Measurements from ENCODE around the gene BAHCC1.

Gene BAHCC1

DNA sequence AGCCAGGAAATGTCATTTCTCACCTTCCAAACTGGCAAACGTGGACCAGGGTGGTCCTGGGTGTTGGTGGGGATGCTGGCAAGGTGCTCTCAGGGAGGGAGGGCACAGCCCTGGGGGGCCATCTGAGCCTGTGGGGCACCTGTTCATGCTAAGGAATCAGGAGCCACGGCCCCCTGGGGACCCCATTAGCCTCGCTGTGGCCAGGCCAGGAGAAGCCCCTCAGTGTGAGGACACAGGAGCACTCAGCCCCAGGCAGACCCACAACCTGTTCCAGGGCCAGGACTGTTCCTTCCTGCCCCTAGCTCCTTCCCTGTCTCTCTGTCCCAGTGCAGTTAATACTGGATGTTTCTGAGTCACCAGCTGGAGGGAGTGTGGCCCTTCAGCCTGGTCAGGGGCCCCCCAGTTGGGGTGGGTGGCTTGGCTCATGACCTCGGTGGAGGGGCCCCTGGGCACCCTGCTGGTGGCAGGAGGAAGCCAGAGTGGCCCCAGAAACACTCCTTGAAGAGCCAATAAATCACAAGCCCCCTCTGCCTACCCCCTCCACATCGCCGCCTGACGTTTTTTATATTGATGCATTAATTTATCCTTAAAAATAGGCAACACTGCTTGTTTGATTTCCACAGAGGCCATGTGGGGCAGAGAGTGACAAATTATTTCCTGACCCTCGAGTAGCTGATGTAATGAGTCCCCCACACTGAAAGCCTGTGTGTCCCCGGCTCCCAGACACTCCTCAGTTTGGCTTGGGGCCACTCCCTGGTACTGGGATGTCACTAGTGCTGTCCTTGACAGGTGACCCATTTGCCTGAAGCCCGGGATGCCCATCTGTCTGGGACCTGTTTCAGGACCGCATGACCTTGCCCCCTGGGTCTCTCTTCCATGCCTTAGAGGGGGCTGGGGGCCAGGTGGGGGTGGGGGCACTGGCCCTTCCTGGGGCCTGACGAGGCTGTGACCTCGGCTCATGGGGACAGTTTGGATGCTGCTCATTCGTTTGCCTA is 95.0 kb downstream of the BAHCC1 start:
- Histone ChIP-seq H3K27ac (ENCODE audit: low read length) (no peak overlapping the region), H3K36me3 (replicated peaks; ENCODE audit: low read depth, low read length) (no peaks in the 10 kb centered on the region), H3K4me3 (ENCODE audit: low read length) (no peak overlapping the region), H3K27me3 (ENCODE audit: low read depth, low read length) (no peaks in the 10 kb centered on the region; the same call in 1 of the 2 replicates), H2AFZ (ENCODE audit: low read depth, low read length) (no peak overlapping the region), H3K9ac (ENCODE audit: low read length) (no peak overlapping the region), H3K9me3 (ENCODE audit: insufficient read depth, low read length) (no peaks in the 10 kb centered on the region), H3K4me1 (ENCODE audit: low read length) (peaks cover 4% of the 10 kb centered on the region; the same call in 1 of the 2 replicates), H4K20me1 (ENCODE audit: insufficient read depth, low read length) (no peaks in the 10 kb centered on the region), H3K79me2 (ENCODE audit: low read length) (no peaks in the 10 kb centered on the region), H3K4me2 (ENCODE audit: low read length) (no peak overlapping the region)
- TF ChIP-seq, protein P1, sequence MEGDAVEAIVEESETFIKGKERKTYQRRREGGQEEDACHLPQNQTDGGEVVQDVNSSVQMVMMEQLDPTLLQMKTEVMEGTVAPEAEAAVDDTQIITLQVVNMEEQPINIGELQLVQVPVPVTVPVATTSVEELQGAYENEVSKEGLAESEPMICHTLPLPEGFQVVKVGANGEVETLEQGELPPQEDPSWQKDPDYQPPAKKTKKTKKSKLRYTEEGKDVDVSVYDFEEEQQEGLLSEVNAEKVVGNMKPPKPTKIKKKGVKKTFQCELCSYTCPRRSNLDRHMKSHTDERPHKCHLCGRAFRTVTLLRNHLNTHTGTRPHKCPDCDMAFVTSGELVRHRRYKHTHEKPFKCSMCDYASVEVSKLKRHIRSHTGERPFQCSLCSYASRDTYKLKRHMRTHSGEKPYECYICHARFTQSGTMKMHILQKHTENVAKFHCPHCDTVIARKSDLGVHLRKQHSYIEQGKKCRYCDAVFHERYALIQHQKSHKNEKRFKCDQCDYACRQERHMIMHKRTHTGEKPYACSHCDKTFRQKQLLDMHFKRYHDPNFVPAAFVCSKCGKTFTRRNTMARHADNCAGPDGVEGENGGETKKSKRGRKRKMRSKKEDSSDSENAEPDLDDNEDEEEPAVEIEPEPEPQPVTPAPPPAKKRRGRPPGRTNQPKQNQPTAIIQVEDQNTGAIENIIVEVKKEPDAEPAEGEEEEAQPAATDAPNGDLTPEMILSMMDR (IDR thresholded peaks at IDR 0.05; ENCODE audit: low read depth, low read length) = no peak
- TF ChIP-seq EZH2phosphoT487 (IDR thresholded peaks at IDR 0.05; ENCODE audit: low read depth) = no peak

DNA sequence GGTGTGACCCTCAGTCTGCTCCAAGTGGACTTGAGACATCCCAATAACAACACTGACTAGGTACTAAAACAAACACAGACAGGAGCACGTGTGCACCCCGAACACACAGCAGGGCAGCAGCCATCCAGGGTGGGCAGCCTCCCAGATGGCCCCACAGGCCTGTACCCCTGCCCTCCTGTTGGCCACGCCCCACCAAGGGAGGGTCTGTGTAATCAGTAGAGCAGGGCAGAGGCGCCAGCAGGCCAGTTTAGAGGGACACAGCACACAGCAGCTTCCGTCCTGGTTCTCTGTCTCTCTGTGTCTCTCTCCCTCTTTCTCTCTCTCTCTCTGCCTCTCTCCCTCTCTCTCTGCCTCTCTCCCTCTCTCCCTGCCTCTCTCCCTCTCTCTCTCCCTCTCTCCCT is 95.9 kb downstream of the BAHCC1 start:
- no peak overlapping the region for H3K9ac ChIP-seq (ENCODE audit: low read length)
- no peaks in the 10 kb centered on the region for H3K9me3 ChIP-seq (ENCODE audit: insufficient read depth, low read length)
- no peaks in the 10 kb centered on the region for H4K20me1 ChIP-seq (ENCODE audit: insufficient read depth, low read length)
- TF ChIP-seq EZH2phosphoT487 (IDR thresholded peaks at IDR 0.05; ENCODE audit: low read depth) = no peak
- TF ChIP-seq, protein P1 (IDR thresholded peaks at IDR 0.05; ENCODE audit: low read depth, low read length) = no peak
- H3K4me2 ChIP-seq (ENCODE audit: low read length) = 0 out of 2 replicates have a peak overlapping the region, but pooled peaks have one; percentile 24
- H3K27me3 ChIP-seq (ENCODE audit: low read depth, low read length) = no peaks in the 10 kb centered on the region; the same call in 1 of the 2 replicates
- H2AFZ ChIP-seq (ENCODE audit: low read depth, low read length) = 0 out of 2 replicates have a peak overlapping the region, but pooled peaks have one; percentile 39
- H3K4me1 ChIP-seq (ENCODE audit: low read length) = peaks cover 4% of the 10 kb centered on the region; the same call in 1 of the 2 replicates
- no peak overlapping the region for H3K4me3 ChIP-seq (ENCODE audit: low read length)
- no peaks in the 10 kb centered on the region for H3K79me2 ChIP-seq (ENCODE audit: low read length)
- H3K36me3 ChIP-seq (replicated peaks; ENCODE audit: low read depth, low read length) = no peaks in the 10 kb centered on the region
- no peak overlapping the region for H3K27ac ChIP-seq (ENCODE audit: low read length)

DNA sequence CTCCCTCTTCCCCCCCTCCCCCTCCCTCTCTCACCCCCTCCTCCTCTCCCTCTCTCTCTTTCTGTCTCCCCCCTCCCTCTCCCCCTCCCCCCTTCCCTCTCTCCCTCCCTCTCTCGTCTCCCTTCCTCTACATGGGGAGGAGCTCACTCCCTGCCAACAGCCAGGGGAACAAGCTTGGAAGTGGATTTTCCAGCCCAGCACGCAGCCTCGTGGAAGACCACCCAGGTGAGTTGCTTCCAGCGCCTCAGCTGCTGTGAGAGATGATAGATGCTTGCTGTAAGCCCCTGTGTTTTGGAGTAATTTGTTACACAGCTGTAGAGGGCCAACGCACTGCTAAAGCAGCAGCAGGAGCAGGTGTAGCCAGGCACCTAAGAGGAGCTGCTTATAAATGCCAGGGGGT is 96.5 kb downstream of the BAHCC1 start:
- no peak overlapping the region for H3K4me3 ChIP-seq (ENCODE audit: low read length)
- peaks cover 4% of the 10 kb centered on the region; the same call in 1 of the 2 replicates for H3K4me1 ChIP-seq (ENCODE audit: low read length)

More for the DNA sequence above, 96.5 kb downstream of the BAHCC1 start:
- no peak for TF ChIP-seq EZH2phosphoT487 (IDR thresholded peaks at IDR 0.05; ENCODE audit: low read depth)
- TF ChIP-seq, protein P1 (IDR thresholded peaks at IDR 0.05; ENCODE audit: low read depth, low read length) = no peak
- H3K79me2 ChIP-seq (ENCODE audit: low read length) = no peaks in the 10 kb centered on the region
- H4K20me1 ChIP-seq (ENCODE audit: insufficient read depth, low read length) = no peaks in the 10 kb centered on the region
- no peak overlapping the region for H3K27ac ChIP-seq (ENCODE audit: low read length)
- no peak overlapping the region for H3K9ac ChIP-seq (ENCODE audit: low read length)
- H3K4me2 ChIP-seq (ENCODE audit: low read length) = no peak overlapping the region
- H3K36me3 ChIP-seq (replicated peaks; ENCODE audit: low read depth, low read length) = no peaks in the 10 kb centered on the region
- H3K27me3 ChIP-seq (ENCODE audit: low read depth, low read length) = peaks cover 4% of the 10 kb centered on the region; the same call in 1 of the 2 replicates
- H2AFZ ChIP-seq (ENCODE audit: low read depth, low read length) = no peak overlapping the region
- no peaks in the 10 kb centered on the region for H3K9me3 ChIP-seq (ENCODE audit: insufficient read depth, low read length)

Data from OCI-LY3 (cell line).